NCI-H526 treated with DMSO at 0.1 percent for 48 hours (cell line): Measurements from ENCODE around the gene DGAT2.
A peak's percentile ranks its signal among the peaks of the same experiment; 100 is the strongest.

Experiments
- DNase-seq: peaks from one replicate; lab custom pipeline; 2025; lab: John Stamatoyannopoulos, UW

DGAT2 gene

GRCh38 chr11:75780888-75781287, 12.3 kb downstream of the DGAT2 start:
- no peak for DNase-seq

GRCh38 chr11:75781296-75781695, 12.7 kb downstream of the DGAT2 start:
- DNase-seq = no peak

- no peak for DNase-seq
Measured at GRCh38 chr11:75781831-75782230, 13.3 kb downstream of the DGAT2 start.

GRCh38 chr11:75782540-75783263, 14.1 kb downstream of the DGAT2 start:
- no peak for DNase-seq

- no peak for DNase-seq
Measured at GRCh38 chr11:75783416-75784084, 15.0 kb downstream of the DGAT2 start.

GRCh38 chr11:75784085-75784478, 15.5 kb downstream of the DGAT2 start:
- no peak for DNase-seq

- no peak for DNase-seq
Measured at GRCh38 chr11:75784506-75784905, 15.9 kb downstream of the DGAT2 start.

GRCh38 chr11:75785187-75785586, 16.6 kb downstream of the DGAT2 start:
- DNase-seq = no peak

- peak; percentile 44 for DNase-seq
Measured at GRCh38 chr11:75786101-75786736, 17.6 kb downstream of the DGAT2 start.

GRCh38 chr11:75789521-75789920, 20.9 kb downstream of the DGAT2 start:
- no peak for DNase-seq

GRCh38 chr11:75790986-75791385, 22.4 kb downstream of the DGAT2 start:
- DNase-seq = no peak

- DNase-seq = no peak
Measured at GRCh38 chr11:75792127-75792731, 23.7 kb downstream of the DGAT2 start.

- no peak for DNase-seq
Measured at GRCh38 chr11:75792997-75793800, 24.6 kb downstream of the DGAT2 start.

GRCh38 chr11:75793966-75794365, 25.4 kb downstream of the DGAT2 start:
- DNase-seq = peak; percentile 27

GRCh38 chr11:75795276-75796090, 26.9 kb downstream of the DGAT2 start:
- DNase-seq = no peak

GRCh38 chr11:75796091-75796435, 27.5 kb downstream of the DGAT2 start:
- DNase-seq = no peak

GRCh38 chr11:75797116-75797515, 28.5 kb downstream of the DGAT2 start:
- DNase-seq = no peak

GRCh38 chr11:75797792-75798191, 29.2 kb downstream of the DGAT2 start:
- no peak for DNase-seq

GRCh38 chr11:75800136-75800675, 31.6 kb downstream of the DGAT2 start:
- DNase-seq = no peak

- DNase-seq = no peak
Measured at GRCh38 chr11:75800728-75801361, 32.3 kb downstream of the DGAT2 start.
